ENCODE data around the gene ENO4.

ENO4 gene

DNA sequence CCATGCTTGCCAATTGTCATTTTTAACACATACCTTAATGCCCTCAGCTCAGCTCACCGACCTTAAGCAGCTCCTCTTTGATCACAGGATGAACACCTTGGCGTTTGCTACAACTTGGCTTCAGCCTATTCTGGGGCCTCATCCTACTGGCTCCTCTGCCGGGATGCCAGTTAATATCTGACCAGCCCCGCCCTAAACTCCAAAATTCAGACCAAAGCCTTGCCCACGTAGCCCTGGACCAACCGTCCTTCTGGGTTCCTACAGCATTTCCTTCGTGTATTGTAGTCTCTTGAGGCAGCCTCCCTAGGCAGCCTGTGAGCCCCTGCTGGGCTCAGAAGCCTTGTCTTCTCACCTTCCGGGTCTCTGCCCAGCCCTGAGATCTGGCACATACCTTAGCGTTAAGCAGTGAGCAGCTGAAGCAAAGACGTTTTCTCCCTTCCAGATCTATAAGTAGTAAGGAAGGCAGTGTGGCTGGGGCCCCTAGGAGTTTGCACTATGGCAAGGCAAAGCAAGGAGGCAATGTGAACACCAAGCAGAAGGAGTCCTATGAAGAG lies 836 bp downstream of the ENO4 start:
- H3K36me3 ChIP-seq (ENCODE audit: control insufficient read depth, low read depth, low read length): no peaks in the 10 kb centered on the region
- H3K9me3 ChIP-seq (ENCODE audit: control insufficient read depth, low read depth, low read length): no peaks in the 10 kb centered on the region
- H3K27ac ChIP-seq (ENCODE audit: low read length): no peak overlapping the region
- H3K9ac ChIP-seq (ENCODE audit: low read length): peak overlapping the region; percentile 77
- H3K27me3 ChIP-seq (ENCODE audit: control insufficient read depth, insufficient read depth, low read length): peaks cover 15% of the 10 kb centered on the region
- H3K4me1 ChIP-seq (ENCODE audit: control insufficient read depth, low read depth, low read length): peaks cover 21% of the 10 kb centered on the region
- peak overlapping the region; percentile 87 for H3K4me3 ChIP-seq (ENCODE audit: low read length)

DNA sequence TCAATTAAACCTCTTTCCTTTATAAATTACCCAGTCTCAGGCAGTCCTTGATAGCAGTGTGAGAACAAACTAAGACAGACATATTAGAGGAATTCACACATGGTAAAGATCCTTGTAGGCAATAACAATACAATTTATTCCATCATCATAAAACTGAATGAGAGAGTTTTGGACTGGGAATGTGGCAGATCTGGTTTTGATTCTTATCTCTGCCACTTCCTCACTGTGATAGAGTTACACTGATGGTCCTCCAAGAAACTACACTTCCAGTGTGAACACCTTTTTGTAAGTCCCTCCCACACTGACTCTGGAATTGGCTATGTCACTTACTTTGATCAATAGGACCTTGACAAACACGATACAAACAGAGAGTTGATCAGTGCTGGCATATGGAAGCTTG lies 2.9 kb downstream of the ENO4 start:
- H3K4me1 ChIP-seq (ENCODE audit: control insufficient read depth, low read depth, low read length): peaks cover 15% of the 10 kb centered on the region
- H3K9ac ChIP-seq (ENCODE audit: low read length): no peak overlapping the region
- no peaks in the 10 kb centered on the region for H3K36me3 ChIP-seq (ENCODE audit: control insufficient read depth, low read depth, low read length)
- no peak overlapping the region for H3K4me3 ChIP-seq (ENCODE audit: low read length)
- peaks cover 15% of the 10 kb centered on the region for H3K27me3 ChIP-seq (ENCODE audit: control insufficient read depth, insufficient read depth, low read length)
- no peak overlapping the region for H3K27ac ChIP-seq (ENCODE audit: low read length)
- H3K9me3 ChIP-seq (ENCODE audit: control insufficient read depth, low read depth, low read length): no peaks in the 10 kb centered on the region

- Histone ChIP-seq H3K36me3 (ENCODE audit: control insufficient read depth, low read depth, low read length) (no peaks in the 10 kb centered on the region), H3K9me3 (ENCODE audit: control insufficient read depth, low read depth, low read length) (no peaks in the 10 kb centered on the region), H3K4me1 (ENCODE audit: control insufficient read depth, low read depth, low read length) (peaks cover 10% of the 10 kb centered on the region), H3K27ac (ENCODE audit: low read length) (no peak overlapping the region), H3K27me3 (ENCODE audit: control insufficient read depth, insufficient read depth, low read length) (peaks cover 15% of the 10 kb centered on the region), H3K4me3 (ENCODE audit: low read length) (no peak overlapping the region), H3K9ac (ENCODE audit: low read length) (no peak overlapping the region)
These were observed 4.0 kb downstream of the ENO4 start for GRCh38 chr10:116853287-116853686.

- Histone ChIP-seq H3K4me1 (ENCODE audit: control insufficient read depth, low read depth, low read length) (peaks cover 6% of the 10 kb centered on the region), H3K9ac (ENCODE audit: low read length) (no peak overlapping the region), H3K27me3 (ENCODE audit: control insufficient read depth, insufficient read depth, low read length) (peaks cover 15% of the 10 kb centered on the region), H3K36me3 (ENCODE audit: control insufficient read depth, low read depth, low read length) (no peaks in the 10 kb centered on the region), H3K4me3 (ENCODE audit: low read length) (no peak overlapping the region), H3K27ac (ENCODE audit: low read length) (no peak overlapping the region), H3K9me3 (ENCODE audit: control insufficient read depth, low read depth, low read length) (peaks cover 2% of the 10 kb centered on the region)
These were observed 4.4 kb downstream of the ENO4 start for GRCh38 chr10:116853701-116854100.

DNA sequence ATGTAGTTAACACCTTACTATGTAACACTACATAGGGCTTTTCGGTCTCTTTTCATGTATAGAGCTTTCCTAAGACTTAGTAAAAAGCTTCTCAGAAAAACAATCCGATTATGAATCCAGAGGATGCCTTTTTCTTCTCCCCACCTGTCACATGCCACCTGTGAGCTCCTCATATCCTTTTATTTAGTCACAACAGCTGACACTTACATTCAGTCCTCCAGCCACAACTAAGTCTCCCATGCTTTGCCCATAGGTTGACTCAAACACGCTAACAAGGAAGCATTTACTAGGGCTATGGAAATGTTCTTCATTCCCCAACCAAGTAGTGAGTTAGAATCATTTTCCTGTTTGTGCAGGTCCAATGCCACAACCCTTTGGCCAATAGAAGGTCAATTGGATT lies 7.9 kb downstream of the ENO4 start:
- Histone ChIP-seq H3K27ac (ENCODE audit: low read length) (no peak overlapping the region), H3K4me3 (ENCODE audit: low read length) (no peak overlapping the region), H3K9ac (ENCODE audit: low read length) (no peak overlapping the region), H3K9me3 (ENCODE audit: control insufficient read depth, low read depth, low read length) (peaks cover 2% of the 10 kb centered on the region), H3K36me3 (ENCODE audit: control insufficient read depth, low read depth, low read length) (no peaks in the 10 kb centered on the region), H3K4me1 (ENCODE audit: control insufficient read depth, low read depth, low read length) (no peaks in the 10 kb centered on the region), H3K27me3 (ENCODE audit: control insufficient read depth, insufficient read depth, low read length) (no peaks in the 10 kb centered on the region)

- Histone ChIP-seq H3K27me3 (ENCODE audit: control insufficient read depth, insufficient read depth, low read length) (no peaks in the 10 kb centered on the region), H3K9ac (ENCODE audit: low read length) (no peak overlapping the region)
These were observed 12.5 kb downstream of the ENO4 start for GRCh38 chr10:116861796-116862195.

GRCh38 chr10:116864436-116864835 lies 15.1 kb downstream of the ENO4 start:
- no peak overlapping the region for H3K9ac ChIP-seq (ENCODE audit: low read length)
- no peaks in the 10 kb centered on the region for H3K36me3 ChIP-seq (ENCODE audit: control insufficient read depth, low read depth, low read length)
- no peak overlapping the region for H3K4me3 ChIP-seq (ENCODE audit: low read length)
- H3K9me3 ChIP-seq (ENCODE audit: control insufficient read depth, low read depth, low read length): no peaks in the 10 kb centered on the region
- no peaks in the 10 kb centered on the region for H3K4me1 ChIP-seq (ENCODE audit: control insufficient read depth, low read depth, low read length)
- H3K27me3 ChIP-seq (ENCODE audit: control insufficient read depth, insufficient read depth, low read length): no peaks in the 10 kb centered on the region
- no peak overlapping the region for H3K27ac ChIP-seq (ENCODE audit: low read length)

More at GRCh38 chr10:116861796-116862195, 12.5 kb downstream of the ENO4 start:
- H3K4me1 ChIP-seq (ENCODE audit: control insufficient read depth, low read depth, low read length): no peaks in the 10 kb centered on the region
- H3K4me3 ChIP-seq (ENCODE audit: low read length): no peak overlapping the region
- H3K36me3 ChIP-seq (ENCODE audit: control insufficient read depth, low read depth, low read length): no peaks in the 10 kb centered on the region
- H3K27ac ChIP-seq (ENCODE audit: low read length): no peak overlapping the region
- H3K9me3 ChIP-seq (ENCODE audit: control insufficient read depth, low read depth, low read length): peaks cover 2% of the 10 kb centered on the region

DNA sequence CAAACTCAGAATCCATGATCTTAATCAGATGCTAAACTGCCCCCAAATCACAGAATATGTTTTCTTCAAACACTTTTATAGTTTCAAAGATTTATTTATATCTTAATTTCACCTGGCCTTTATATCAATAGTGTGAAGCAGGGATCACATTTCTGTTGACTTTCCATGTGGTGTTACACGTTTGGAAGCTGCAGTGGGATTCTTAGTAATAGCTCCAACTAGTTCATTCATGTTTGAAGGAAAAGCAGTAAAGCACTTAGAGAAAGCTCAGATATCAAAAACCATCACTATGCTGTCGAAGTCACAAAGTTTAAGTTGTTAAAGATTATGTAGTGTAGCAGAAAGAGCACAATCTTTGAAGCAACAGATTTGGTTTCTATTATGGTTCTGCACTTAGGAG lies 16.8 kb downstream of the ENO4 start:
- H3K27ac ChIP-seq (ENCODE audit: low read length): no peak overlapping the region
- no peaks in the 10 kb centered on the region for H3K4me1 ChIP-seq (ENCODE audit: control insufficient read depth, low read depth, low read length)
- H3K36me3 ChIP-seq (ENCODE audit: control insufficient read depth, low read depth, low read length): no peaks in the 10 kb centered on the region
- no peak overlapping the region for H3K9ac ChIP-seq (ENCODE audit: low read length)
- H3K27me3 ChIP-seq (ENCODE audit: control insufficient read depth, insufficient read depth, low read length): no peaks in the 10 kb centered on the region
- no peaks in the 10 kb centered on the region for H3K9me3 ChIP-seq (ENCODE audit: control insufficient read depth, low read depth, low read length)
- H3K4me3 ChIP-seq (ENCODE audit: low read length): no peak overlapping the region

GRCh38 chr10:116866987-116867595 lies 17.8 kb downstream of the ENO4 start:
- no peaks in the 10 kb centered on the region for H3K36me3 ChIP-seq (ENCODE audit: control insufficient read depth, low read depth, low read length)
- no peak overlapping the region for H3K9ac ChIP-seq (ENCODE audit: low read length)
- H3K27me3 ChIP-seq (ENCODE audit: control insufficient read depth, insufficient read depth, low read length): no peaks in the 10 kb centered on the region
- no peak overlapping the region for H3K27ac ChIP-seq (ENCODE audit: low read length)
- H3K9me3 ChIP-seq (ENCODE audit: control insufficient read depth, low read depth, low read length): no peaks in the 10 kb centered on the region
- no peaks in the 10 kb centered on the region for H3K4me1 ChIP-seq (ENCODE audit: control insufficient read depth, low read depth, low read length)
- H3K4me3 ChIP-seq (ENCODE audit: low read length): no peak overlapping the region

DNA sequence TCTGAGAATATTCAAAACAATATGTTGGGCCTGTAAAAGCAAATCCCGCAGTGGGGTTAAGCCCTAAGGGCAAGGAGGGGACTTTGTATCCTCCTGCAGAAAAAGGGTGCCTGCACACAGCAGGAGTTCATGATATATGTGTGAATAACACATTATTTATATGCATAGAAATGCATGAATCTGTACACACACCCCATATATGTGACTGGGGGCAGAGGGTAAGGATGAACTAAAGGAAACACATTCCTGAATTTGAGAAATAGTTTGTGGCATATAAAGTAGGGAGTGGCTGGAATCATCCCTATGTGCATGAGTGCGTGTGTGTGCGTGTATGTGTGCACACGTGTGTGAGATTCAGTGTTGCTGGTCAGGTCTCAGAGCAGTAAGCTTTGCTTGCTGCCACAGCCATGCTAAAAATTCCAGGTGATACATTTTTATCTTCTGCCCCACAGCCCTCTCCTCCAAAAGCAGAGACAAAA lies 18.9 kb downstream of the ENO4 start:
- Histone ChIP-seq H3K9ac (ENCODE audit: low read length) (no peak overlapping the region), H3K9me3 (ENCODE audit: control insufficient read depth, low read depth, low read length) (no peaks in the 10 kb centered on the region), H3K27me3 (ENCODE audit: control insufficient read depth, insufficient read depth, low read length) (no peaks in the 10 kb centered on the region), H3K27ac (ENCODE audit: low read length) (no peak overlapping the region), H3K4me1 (ENCODE audit: control insufficient read depth, low read depth, low read length) (peaks cover 9% of the 10 kb centered on the region), H3K4me3 (ENCODE audit: low read length) (no peak overlapping the region), H3K36me3 (ENCODE audit: control insufficient read depth, low read depth, low read length) (no peaks in the 10 kb centered on the region)

GRCh38 chr10:116868722-116869121 lies 19.4 kb downstream of the ENO4 start:
- Histone ChIP-seq H3K9me3 (ENCODE audit: control insufficient read depth, low read depth, low read length) (no peaks in the 10 kb centered on the region), H3K9ac (ENCODE audit: low read length) (no peak overlapping the region), H3K4me1 (ENCODE audit: control insufficient read depth, low read depth, low read length) (peaks cover 14% of the 10 kb centered on the region), H3K27me3 (ENCODE audit: control insufficient read depth, insufficient read depth, low read length) (no peaks in the 10 kb centered on the region), H3K36me3 (ENCODE audit: control insufficient read depth, low read depth, low read length) (no peaks in the 10 kb centered on the region), H3K4me3 (ENCODE audit: low read length) (no peak overlapping the region), H3K27ac (ENCODE audit: low read length) (no peak overlapping the region)

GRCh38 chr10:116870949-116871348 lies 21.6 kb downstream of the ENO4 start:
- no peak overlapping the region for H3K9ac ChIP-seq (ENCODE audit: low read length)
- H3K9me3 ChIP-seq (ENCODE audit: control insufficient read depth, low read depth, low read length): no peaks in the 10 kb centered on the region
- peaks cover 23% of the 10 kb centered on the region for H3K4me1 ChIP-seq (ENCODE audit: control insufficient read depth, low read depth, low read length)
- H3K27me3 ChIP-seq (ENCODE audit: control insufficient read depth, insufficient read depth, low read length): no peaks in the 10 kb centered on the region
- no peaks in the 10 kb centered on the region for H3K36me3 ChIP-seq (ENCODE audit: control insufficient read depth, low read depth, low read length)
- H3K4me3 ChIP-seq (ENCODE audit: low read length): no peak overlapping the region
- no peak overlapping the region for H3K27ac ChIP-seq (ENCODE audit: low read length)
